Activated B cell treated with CpG ODN at 0.5 μM for 24 hours (primary cell): ENCODE data around the gene PRDM2. TPM values are rescaled to one million over a fixed set of nuclear protein-coding genes. Genes with fewer than 3 reads are reported as not detected.

Source experiments
- ATAC-seq: fragments of 200-7000 bp; cut with Tn5 transposase; one replicate; pipeline ENCODE4 v1.10.0; 2021; ENCODE audit warnings: low read depth, mild to moderate bottlenecking, moderate library complexity
- CTCF ChIA-PET: fragments of 350-600 bp; sonication (Branson Sonifier 250); formaldehyde crosslinking; loops from one replicate; lab custom pipeline; 2021; ENCODE audit warnings: antibody characterized with exemption; lab: Charles Lee
- POLR2A ChIA-PET: fragments of 350-600 bp; sonication (Branson Sonifier 250); formaldehyde crosslinking; loops from one replicate; lab custom pipeline; 2021; ENCODE audit warnings: antibody characterized with exemption; lab: Charles Lee
- DNase-seq: peaks from one replicate; pipeline ENCODE4 v3.0.0; 2022
- H3K27ac Mint-ChIP-seq: one replicate; pipeline ENCODE4 v1.8.0; 2020; ENCODE audit warnings: mixed read lengths
- H3K27me3 Mint-ChIP-seq: one replicate; pipeline ENCODE4 v1.8.0; 2021; ENCODE audit warnings: mixed read lengths
- H3K36me3 Mint-ChIP-seq: one replicate; pipeline ENCODE4 v1.8.0; 2021; ENCODE audit warnings: low read depth, mixed read lengths
- H3K4me1 Mint-ChIP-seq: one replicate; pipeline ENCODE4 v1.8.0; 2021; ENCODE audit warnings: mixed read lengths
- H3K4me3 Mint-ChIP-seq: one replicate; pipeline ENCODE4 v1.8.0; 2020; ENCODE audit warnings: mild to moderate bottlenecking, mixed read lengths
- H3K9me3 Mint-ChIP-seq: one replicate; pipeline ENCODE4 v1.8.0; 2020; ENCODE audit warnings: mixed read lengths
- intact Hi-C: fragments of 100-400 bp; cut with micrococcal nuclease; formaldehyde crosslinking; loops from one replicate; pipeline ENCODE4 v1.15.1; 2024
- total RNA-seq: library from RNA; stranded (reverse); gene quantifications from 2 replicates; pipeline ENCODE4 v1.2.3, GENCODE V29; 2022
- TF ChIP-seq, protein P1 (sequence below): fragments of 200-600 bp; IDR thresholded peaks from one replicate; pipeline ENCODE4 v1.8.0; 2022; ENCODE audit warnings: antibody characterized with exemption, mild to moderate bottlenecking

PRDM2 gene
- total RNA-seq, 1 donor from 2014 or later = 194 TPM

DNA sequence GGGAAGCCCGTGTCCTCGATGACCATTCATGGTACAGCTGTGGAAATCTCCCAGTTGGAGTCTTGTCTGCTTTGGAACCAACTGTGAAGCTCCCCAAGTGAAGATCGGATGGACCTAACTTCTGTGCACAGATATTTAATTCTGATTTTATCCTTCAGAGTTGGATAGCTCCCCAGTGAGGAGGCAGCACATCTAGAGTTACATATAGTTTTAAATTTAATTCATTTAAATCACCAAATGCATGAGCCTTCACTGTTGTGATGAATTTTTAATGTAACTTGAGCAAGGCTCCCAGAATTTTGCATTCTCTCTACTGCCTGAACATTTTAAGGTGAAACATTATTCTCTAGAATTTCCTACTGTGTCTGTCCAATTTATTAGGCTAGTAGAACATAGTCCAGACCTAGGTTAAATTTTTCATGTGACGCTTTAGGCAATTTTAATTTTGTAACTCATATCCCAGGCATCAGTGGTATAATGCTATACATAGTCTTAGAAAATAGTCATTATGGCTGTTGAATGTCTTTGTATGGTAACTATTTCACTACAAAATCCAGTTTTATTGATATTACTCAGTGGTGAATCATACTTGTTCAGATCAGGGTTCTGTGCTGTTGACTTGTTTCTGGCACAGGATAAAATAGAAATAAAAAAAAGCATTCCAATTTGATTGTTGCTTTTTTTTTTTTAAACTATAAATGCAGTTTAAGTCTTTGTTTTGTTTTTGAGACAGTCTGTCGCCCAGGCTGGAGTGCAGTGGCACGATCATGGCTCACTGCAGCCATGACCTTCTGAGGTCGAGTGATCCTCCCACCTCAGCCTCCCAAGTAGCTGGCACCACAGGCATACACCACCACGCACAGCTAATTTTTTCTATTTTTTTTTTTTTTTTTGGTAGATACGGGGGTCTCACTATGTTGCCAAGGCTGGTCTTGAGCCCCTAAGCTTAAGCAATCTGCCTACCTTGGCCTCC is 66.9 kb downstream of the PRDM2 start:
- H3K4me1 Mint-ChIP-seq = peaks cover 80% of the 10 kb centered on the region
- H3K36me3 Mint-ChIP-seq = peaks cover 70% of the 10 kb centered on the region
- no peak for DNase-seq
- no peak overlapping the region for H3K4me3 Mint-ChIP-seq
- intact Hi-C loops = loop anchor here (5.0 kb wide), 1 partner anchor 35 kb away; no protein-coding TSS in a partner anchor
- peak overlapping the region; percentile 43 for H3K27ac Mint-ChIP-seq
- CTCF ChIA-PET = no interaction called here
- TF ChIP-seq, protein P1, sequence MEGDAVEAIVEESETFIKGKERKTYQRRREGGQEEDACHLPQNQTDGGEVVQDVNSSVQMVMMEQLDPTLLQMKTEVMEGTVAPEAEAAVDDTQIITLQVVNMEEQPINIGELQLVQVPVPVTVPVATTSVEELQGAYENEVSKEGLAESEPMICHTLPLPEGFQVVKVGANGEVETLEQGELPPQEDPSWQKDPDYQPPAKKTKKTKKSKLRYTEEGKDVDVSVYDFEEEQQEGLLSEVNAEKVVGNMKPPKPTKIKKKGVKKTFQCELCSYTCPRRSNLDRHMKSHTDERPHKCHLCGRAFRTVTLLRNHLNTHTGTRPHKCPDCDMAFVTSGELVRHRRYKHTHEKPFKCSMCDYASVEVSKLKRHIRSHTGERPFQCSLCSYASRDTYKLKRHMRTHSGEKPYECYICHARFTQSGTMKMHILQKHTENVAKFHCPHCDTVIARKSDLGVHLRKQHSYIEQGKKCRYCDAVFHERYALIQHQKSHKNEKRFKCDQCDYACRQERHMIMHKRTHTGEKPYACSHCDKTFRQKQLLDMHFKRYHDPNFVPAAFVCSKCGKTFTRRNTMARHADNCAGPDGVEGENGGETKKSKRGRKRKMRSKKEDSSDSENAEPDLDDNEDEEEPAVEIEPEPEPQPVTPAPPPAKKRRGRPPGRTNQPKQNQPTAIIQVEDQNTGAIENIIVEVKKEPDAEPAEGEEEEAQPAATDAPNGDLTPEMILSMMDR = no peak
- no peaks in the 10 kb centered on the region for H3K27me3 Mint-ChIP-seq
- no peaks in the 10 kb centered on the region for H3K9me3 Mint-ChIP-seq
- ATAC-seq = no peak
- POLR2A ChIA-PET = interaction anchor here (0.5 to 0.7 kb wide), 2 partner anchors 11 to 36 kb away, joined by 3 to 5 read pairs; no protein-coding TSS in a partner anchor

DNA sequence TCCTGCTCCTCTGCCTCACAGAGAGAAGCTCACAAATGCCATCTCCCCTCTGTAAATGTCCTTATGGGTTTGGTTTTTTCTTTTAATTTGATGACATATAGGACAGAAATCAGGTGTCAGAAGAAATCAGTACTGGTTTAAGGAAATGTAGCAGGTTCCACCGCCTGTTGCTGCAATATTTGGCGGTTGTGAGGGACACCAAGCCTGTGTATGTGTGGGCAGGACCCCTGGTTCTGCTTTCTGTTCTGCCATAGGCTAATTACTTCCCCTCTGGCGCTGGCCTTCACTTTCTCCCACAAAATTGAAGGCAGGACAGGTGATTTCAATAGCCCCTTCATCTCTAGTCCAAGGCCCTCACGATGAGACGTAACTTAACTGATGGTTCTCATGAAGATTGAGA is 69.2 kb downstream of the PRDM2 start:
- Mint-ChIP-seq H3K4me3 (no peak overlapping the region), H3K27ac (peak overlapping the region; percentile 59), H3K4me1 (peaks cover 60% of the 10 kb centered on the region), H3K27me3 (no peaks in the 10 kb centered on the region), H3K36me3 (peaks cover 70% of the 10 kb centered on the region), H3K9me3 (no peaks in the 10 kb centered on the region)
- intact Hi-C loops = loop anchor here (5.0 kb wide), 1 partner anchor 37 kb away; no protein-coding TSS in a partner anchor
- TF ChIP-seq, protein P1 = no peak
- ChIA-PET CTCF (no interaction called here), POLR2A (no interaction called here)
- DNase-seq = no peak
- ATAC-seq = no peak

DNA sequence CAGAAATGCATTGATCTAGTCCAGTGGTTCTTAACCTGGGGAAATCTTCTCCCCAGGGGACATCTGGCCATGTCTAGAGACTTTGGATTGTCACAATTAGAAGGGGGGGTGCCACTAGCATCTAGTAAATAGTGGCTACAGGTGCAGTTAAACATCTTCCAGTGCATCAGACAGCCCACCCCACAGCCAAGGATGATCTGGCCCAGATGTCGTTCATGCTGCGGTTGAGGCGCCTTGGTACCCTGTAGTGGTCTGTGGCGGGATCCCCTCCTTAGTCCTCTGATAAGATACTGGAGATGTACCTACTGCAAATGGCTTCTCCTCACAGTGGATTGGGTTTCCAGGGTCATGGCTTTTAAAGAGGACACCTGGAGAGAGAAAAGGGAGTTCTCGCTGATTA is 69.8 kb downstream of the PRDM2 start:
- Mint-ChIP-seq H3K27me3 (no peaks in the 10 kb centered on the region), H3K4me3 (no peak overlapping the region), H3K36me3 (peaks cover 74% of the 10 kb centered on the region), H3K27ac (peak overlapping the region; percentile 59), H3K4me1 (peaks cover 54% of the 10 kb centered on the region), H3K9me3 (no peaks in the 10 kb centered on the region)
- TF ChIP-seq, protein P1 = no peak
- intact Hi-C loops = loop anchor here (5.0 kb wide), 1 partner anchor 38 kb away; no protein-coding TSS in a partner anchor
- no peak for DNase-seq
- ChIA-PET POLR2A (no interaction called here), CTCF (no interaction called here)
- no peak for ATAC-seq

DNA sequence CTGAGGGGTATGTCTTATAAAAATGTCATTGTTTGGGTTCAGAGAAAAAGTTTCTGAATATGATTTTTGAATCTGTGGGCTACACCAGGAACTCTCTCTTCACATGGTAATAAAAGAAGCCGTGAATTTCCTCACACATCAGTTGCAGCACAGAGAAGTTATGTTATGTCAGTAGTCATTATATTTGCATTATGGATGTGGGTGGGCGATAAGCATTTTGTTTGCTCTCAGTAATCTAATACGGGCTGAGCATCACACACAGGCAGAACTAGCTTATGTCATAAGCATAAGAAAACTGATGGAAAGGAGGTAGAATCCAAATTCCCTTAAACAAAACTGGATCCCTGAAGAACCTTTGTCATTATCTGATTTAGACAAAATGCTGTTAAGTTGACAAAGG is 70.8 kb downstream of the PRDM2 start:
- H3K36me3 Mint-ChIP-seq = peaks cover 68% of the 10 kb centered on the region
- intact Hi-C loops = no loop called here
- DNase-seq (no peak), ATAC-seq (no peak)
- ChIA-PET POLR2A (interaction anchor here (0.7 kb wide), 1 partner anchor 12 kb away, joined by 3 read pairs; no protein-coding TSS in a partner anchor), CTCF (no interaction called here)
- H3K4me3 Mint-ChIP-seq = no peak overlapping the region
- no peaks in the 10 kb centered on the region for H3K9me3 Mint-ChIP-seq
- H3K27me3 Mint-ChIP-seq = no peaks in the 10 kb centered on the region
- peaks cover 46% of the 10 kb centered on the region for H3K4me1 Mint-ChIP-seq
- TF ChIP-seq, protein P1 = no peak
- H3K27ac Mint-ChIP-seq = peak overlapping the region; percentile 18

DNA sequence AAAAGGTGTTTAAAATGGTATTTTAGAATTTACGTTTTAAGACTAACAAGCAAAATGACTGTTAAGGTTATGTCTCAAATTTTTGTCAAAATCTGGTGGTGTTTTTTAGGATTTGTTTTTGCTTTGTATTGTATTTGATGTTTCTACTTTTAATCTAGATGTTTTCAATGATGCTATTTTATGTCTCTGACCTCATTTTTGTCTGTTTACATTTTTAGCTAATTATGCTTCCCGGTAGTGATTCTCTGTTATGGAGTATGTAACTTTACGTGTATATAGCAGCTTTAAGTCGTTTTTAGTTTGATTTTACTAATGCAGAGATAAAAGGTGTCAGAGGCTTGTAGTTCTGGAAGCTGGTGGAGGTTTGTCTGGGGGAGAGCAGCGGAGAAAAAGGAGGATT is 71.8 kb downstream of the PRDM2 start:
- H3K27me3 Mint-ChIP-seq = no peaks in the 10 kb centered on the region
- H3K9me3 Mint-ChIP-seq = no peaks in the 10 kb centered on the region
- peak overlapping the region; percentile 19 for H3K27ac Mint-ChIP-seq
- no peak for ATAC-seq
- peaks cover 37% of the 10 kb centered on the region for H3K4me1 Mint-ChIP-seq
- POLR2A ChIA-PET = interaction anchor here (0.5 kb wide), 1 partner anchor 14 kb away, joined by 3 read pairs; no protein-coding TSS in a partner anchor
- H3K4me3 Mint-ChIP-seq = no peak overlapping the region
- intact Hi-C loops = no loop called here
- DNase-seq = no peak
- CTCF ChIA-PET = interaction anchor here (1.0 to 1.8 kb wide), 2 partner anchors 46 to 105 kb away, joined by 3 to 4 read pairs; no protein-coding TSS in a partner anchor
- TF ChIP-seq, protein P1 = no peak
- H3K36me3 Mint-ChIP-seq = peaks cover 59% of the 10 kb centered on the region
